Cardiac fibroblast (primary cell): ENCODE results near the gene FASTK.
A peak's percentile ranks its signal among the peaks of the same experiment; 100 is the strongest.

Source experiments
- DNase-seq, 2 donors: peaks; one replicate each; pipeline versions ENCODE4 v3.0.0 to v3.0.0-alpha.2; 2010; ENCODE audit warnings: low read depth in 2 of 2
- H3K4me3 ChIP-seq, 2 donors: replicated peaks in 1 of 2; 1 replicate in 1 of 2; 2 replicates in 1 of 2; pipeline ENCODE4 v1.5.1; 2011; ENCODE audit warnings: low read depth in 2 of 2, low read length in 2 of 2, mild to moderate bottlenecking in 2 of 2, moderate library complexity in 1 of 2
- TF ChIP-seq, protein P1 (sequence below): IDR thresholded peaks from one replicate; pipeline ENCODE4 v1.5.1; 2011; ENCODE audit warnings: low read depth, mild to moderate bottlenecking, low read length, inconsistent platforms

FASTK gene

GRCh38 chr7:151118108-151119054, 37.8 kb upstream of the FASTK start:
- no peak overlapping the region for H3K4me3 ChIP-seq
- DNase-seq: no peak
- TF ChIP-seq, protein P1, sequence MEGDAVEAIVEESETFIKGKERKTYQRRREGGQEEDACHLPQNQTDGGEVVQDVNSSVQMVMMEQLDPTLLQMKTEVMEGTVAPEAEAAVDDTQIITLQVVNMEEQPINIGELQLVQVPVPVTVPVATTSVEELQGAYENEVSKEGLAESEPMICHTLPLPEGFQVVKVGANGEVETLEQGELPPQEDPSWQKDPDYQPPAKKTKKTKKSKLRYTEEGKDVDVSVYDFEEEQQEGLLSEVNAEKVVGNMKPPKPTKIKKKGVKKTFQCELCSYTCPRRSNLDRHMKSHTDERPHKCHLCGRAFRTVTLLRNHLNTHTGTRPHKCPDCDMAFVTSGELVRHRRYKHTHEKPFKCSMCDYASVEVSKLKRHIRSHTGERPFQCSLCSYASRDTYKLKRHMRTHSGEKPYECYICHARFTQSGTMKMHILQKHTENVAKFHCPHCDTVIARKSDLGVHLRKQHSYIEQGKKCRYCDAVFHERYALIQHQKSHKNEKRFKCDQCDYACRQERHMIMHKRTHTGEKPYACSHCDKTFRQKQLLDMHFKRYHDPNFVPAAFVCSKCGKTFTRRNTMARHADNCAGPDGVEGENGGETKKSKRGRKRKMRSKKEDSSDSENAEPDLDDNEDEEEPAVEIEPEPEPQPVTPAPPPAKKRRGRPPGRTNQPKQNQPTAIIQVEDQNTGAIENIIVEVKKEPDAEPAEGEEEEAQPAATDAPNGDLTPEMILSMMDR: no peak

- no peak overlapping the region for H3K4me3 ChIP-seq
- TF ChIP-seq, protein P1: no peak
- no peak for DNase-seq
These were observed 37.0 kb upstream of the FASTK start for GRCh38 chr7:151117565-151117964.

- no peak overlapping the region for H3K4me3 ChIP-seq
- no peak for DNase-seq
- TF ChIP-seq, protein P1: no peak
These were observed 36.2 kb upstream of the FASTK start for GRCh38 chr7:151116603-151117440.

DNA sequence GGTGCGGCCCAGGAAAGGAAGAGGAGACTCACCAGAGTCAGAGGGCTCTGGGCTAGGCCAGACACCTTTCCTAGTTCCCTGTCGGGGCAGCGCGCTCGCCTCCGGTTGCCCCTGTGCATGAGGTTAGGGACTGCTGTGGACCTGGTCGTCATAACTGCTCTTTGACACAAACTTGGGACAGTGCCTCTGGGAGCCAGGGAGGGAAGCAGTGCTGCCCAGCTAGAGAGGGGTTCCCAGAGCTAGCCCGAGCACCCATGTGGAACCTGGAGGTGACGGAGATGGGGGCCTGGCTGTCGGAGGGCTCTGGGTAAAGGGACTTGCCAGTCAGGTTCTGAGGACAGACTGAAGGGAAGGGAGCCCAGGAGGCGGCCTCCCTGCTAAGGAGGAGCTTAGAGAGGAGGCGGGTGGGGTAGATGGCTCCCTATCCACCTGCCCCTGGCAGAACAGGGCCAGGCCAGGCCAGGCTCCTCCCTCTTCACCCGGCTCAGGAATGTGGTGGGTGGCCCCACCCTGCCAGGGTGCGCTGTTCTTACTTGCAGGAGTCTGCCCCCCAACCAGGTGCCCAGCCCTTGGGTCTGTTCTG, 35.3 kb upstream of the FASTK start:
- no peak for DNase-seq
- H3K4me3 ChIP-seq: no peak overlapping the region
- TF ChIP-seq, protein P1: no peak

DNA sequence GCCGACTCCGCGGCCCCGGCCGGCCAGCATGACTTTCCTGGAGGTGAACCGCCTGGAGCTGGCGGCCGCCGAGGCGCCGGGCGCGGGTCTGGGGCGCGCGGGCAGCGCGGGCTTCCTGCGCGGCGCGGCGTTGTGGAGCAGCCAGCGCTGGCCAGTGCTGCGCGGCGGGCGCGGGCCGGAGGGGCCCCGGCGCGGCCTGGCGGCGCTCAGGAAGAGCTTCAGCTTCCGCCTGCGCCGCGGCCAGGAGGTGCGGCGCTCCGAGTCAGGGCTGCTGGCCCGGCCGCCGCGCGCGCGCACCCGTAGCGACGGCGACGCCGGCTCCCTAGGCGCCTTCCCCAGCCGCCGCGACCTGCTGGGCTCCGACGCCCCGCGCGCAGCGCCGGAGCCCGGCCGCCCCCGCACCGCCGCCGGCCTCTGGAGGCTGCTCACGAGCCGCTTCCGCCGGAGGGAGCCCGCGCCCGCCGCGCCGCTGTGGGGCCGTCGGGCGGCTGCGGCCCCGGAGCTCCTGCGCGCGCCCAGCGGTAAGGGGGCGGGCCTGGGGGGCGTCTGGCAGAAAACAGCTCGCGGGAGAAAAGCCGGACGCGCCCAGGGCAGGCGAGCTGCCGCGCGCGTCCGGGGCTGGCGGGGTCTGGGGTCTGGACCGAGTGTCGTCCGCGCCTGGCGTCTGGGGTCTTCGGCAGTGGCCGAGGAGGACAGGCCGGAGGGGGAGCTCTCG, 34.7 kb upstream of the FASTK start:
- H3K4me3 ChIP-seq: no peak overlapping the region
- TF ChIP-seq, protein P1: no peak
- DNase-seq: peak in 1 of 2 donors; percentile 37
